ENCODE data around the gene ZFP69B. TPM values are rescaled to one million over a fixed set of nuclear protein-coding genes. Genes with fewer than 3 reads are reported as not detected.

The ZFP69B gene
- total and polyA plus RNA-seq, 2 of the 8 experiments (the other 6 are each of a cell fraction or from before 2014, with no cell fraction given) = 1.7 to 8.2 TPM

GRCh38 chr1:40405812-40406211, 44.5 kb upstream of the ZFP69B start:
- Histone ChIP-seq H4K8ac (ENCODE audit: extremely low read depth, insufficient read depth, low read length) (no peak overlapping the region), H2BK5ac (ENCODE audit: low read depth, low read length) (no peak overlapping the region), H3K27me3 (replicated peaks in 1 of 4; ENCODE audit: control insufficient read depth in 3 of 4, extremely low read depth in 1 of 4, insufficient read depth in 3 of 4, low read length in 3 of 4) (no peaks in the 10 kb centered on the region), H3K9me3 (ENCODE audit: insufficient read depth in 2 of 2, low read depth in 1 of 2, low read length in 1 of 2) (no peaks in the 10 kb centered on the region), H3K4me2 (ENCODE audit: insufficient read depth in 1 of 2, low read depth in 2 of 2, low read length in 2 of 2) (no peak overlapping the region), H3K14ac (ENCODE audit: insufficient read length) (no peak overlapping the region), H3K4me3 (ENCODE audit: extremely low read depth in 1 of 4, insufficient read depth in 2 of 4, low read depth in 3 of 4, low read length in 4 of 4) (no peak overlapping the region), H2AK5ac (ENCODE audit: low read depth, low read length) (no peak overlapping the region), H4K91ac (replicated peaks; ENCODE audit: insufficient read length, low read length) (no peak overlapping the region), H3K36me3 (ENCODE audit: control insufficient read depth in 2 of 4, insufficient read depth in 4 of 4, low read length in 3 of 4) (no peaks in the 10 kb centered on the region), H4K5ac (ENCODE audit: insufficient read length, low read depth, low read length) (no peak overlapping the region), H4K20me1 (replicated peaks in 1 of 2; ENCODE audit: control insufficient read depth in 1 of 2, insufficient read depth in 2 of 2, low read length in 2 of 2) (no peaks in the 10 kb centered on the region), H2BK15ac (ENCODE audit: low read length) (no peak overlapping the region), H3K4ac (replicated peaks; ENCODE audit: insufficient read length, low read depth, low read length) (no peak overlapping the region), H2AFZ (ENCODE audit: low read length) (no peak overlapping the region), H3K23me2 (ENCODE audit: low read depth, low read length) (no peaks in the 10 kb centered on the region), H2BK20ac (ENCODE audit: low read length) (no peak overlapping the region), H3K18ac (ENCODE audit: extremely low read depth, low read length) (no peak overlapping the region), H3K79me1 (ENCODE audit: low read depth, low read length) (no peaks in the 10 kb centered on the region), H2BK12ac (ENCODE audit: low read depth, low read length) (no peak overlapping the region), H3K27ac (ENCODE audit: low read depth, low read length) (no peak overlapping the region), H3K56ac (replicated peaks; ENCODE audit: insufficient read length, low read depth, low read length) (no peak overlapping the region), H2BK120ac (replicated peaks; ENCODE audit: low read depth, low read length) (no peak overlapping the region), H3K79me2 (ENCODE audit: control insufficient read depth in 1 of 2, insufficient read depth in 2 of 2, low read length in 2 of 2) (no peaks in the 10 kb centered on the region), H3K23ac (ENCODE audit: insufficient read length) (no peak overlapping the region), H3K9ac (replicated peaks in 1 of 4; ENCODE audit: extremely low read depth in 1 of 4, low read depth in 3 of 4, low read length in 3 of 4) (no peak overlapping the region), H3K4me1 (replicated peaks in 1 of 4; ENCODE audit: control insufficient read depth in 3 of 4, insufficient read depth in 4 of 4, low read length in 3 of 4) (peaks cover 0 to 6% (median 1%) of the 10 kb centered on the region in 4 experiments; a peak in 2 of 7 replicates)
- CTCF ChIA-PET (ENCODE audit: partially characterized antibody) = interaction anchor here (0.7 to 3.3 kb wide), 22 partner anchors 10 to 322 kb away, joined by 3 to 27 read pairs (median 6); partner anchors contain the start of genes COL9A2 and RLF
- DNase-seq (ENCODE audit: low read depth in 1 of 2, low spot score in 2 of 2) (no peak), FAIRE-seq (no peak)
- WGBS, 2 experiments (ENCODE audit: extremely low coverage in 1 of 2, insufficient coverage in 1 of 2, insufficient read length in 1 of 2, insufficient replicate concordance in 2 of 2, low coverage in 1 of 2, low lambda C conversion rate in 2 of 2, missing lambda C conversion rate in 1 of 2) = 88% methylated on average over 4 of the region's 4 CpGs; no CpG with 5 or more reads in 1 of the 2 experiments
- POLR2A ChIA-PET (ENCODE audit: partially characterized antibody) = no interaction called here
- TF ChIP-seq CTCF (IDR thresholded peaks at IDR 0.05; ENCODE audit: control extremely low read depth in 1 of 3, insufficient read depth in 1 of 3, low read depth in 1 of 3, low read length in 3 of 3) (no peak), BRCA1 (IDR thresholded peaks at IDR 0.05; ENCODE audit: low read depth, low read length) (no peak), SP4 (IDR thresholded peaks at IDR 0.05; ENCODE audit: low read length) (no peak), SIRT6 (IDR thresholded peaks at IDR 0.05; ENCODE audit: low read length) (no peak), ATF3 (IDR thresholded peaks at IDR 0.05; ENCODE audit: insufficient read depth, low read depth, low read length) (no peak)
